Cardiac fibroblast (primary cell): ENCODE results near the gene SMC4.

Experiments used
- DNase-seq, 2 donors: peaks; one replicate each; pipeline versions ENCODE4 v3.0.0 to v3.0.0-alpha.2; 2010; ENCODE audit warnings: low read depth in 2 of 2
- H3K4me3 ChIP-seq, 2 donors: replicated peaks in 1 of 2; 1 replicate in 1 of 2; 2 replicates in 1 of 2; pipeline ENCODE4 v1.5.1; 2011; ENCODE audit warnings: low read depth in 2 of 2, low read length in 2 of 2, mild to moderate bottlenecking in 2 of 2, moderate library complexity in 1 of 2
- TF ChIP-seq, protein P1 (sequence below): IDR thresholded peaks from one replicate; pipeline ENCODE4 v1.5.1; 2011; ENCODE audit warnings: low read depth, mild to moderate bottlenecking, low read length, inconsistent platforms

The SMC4 gene

DNA sequence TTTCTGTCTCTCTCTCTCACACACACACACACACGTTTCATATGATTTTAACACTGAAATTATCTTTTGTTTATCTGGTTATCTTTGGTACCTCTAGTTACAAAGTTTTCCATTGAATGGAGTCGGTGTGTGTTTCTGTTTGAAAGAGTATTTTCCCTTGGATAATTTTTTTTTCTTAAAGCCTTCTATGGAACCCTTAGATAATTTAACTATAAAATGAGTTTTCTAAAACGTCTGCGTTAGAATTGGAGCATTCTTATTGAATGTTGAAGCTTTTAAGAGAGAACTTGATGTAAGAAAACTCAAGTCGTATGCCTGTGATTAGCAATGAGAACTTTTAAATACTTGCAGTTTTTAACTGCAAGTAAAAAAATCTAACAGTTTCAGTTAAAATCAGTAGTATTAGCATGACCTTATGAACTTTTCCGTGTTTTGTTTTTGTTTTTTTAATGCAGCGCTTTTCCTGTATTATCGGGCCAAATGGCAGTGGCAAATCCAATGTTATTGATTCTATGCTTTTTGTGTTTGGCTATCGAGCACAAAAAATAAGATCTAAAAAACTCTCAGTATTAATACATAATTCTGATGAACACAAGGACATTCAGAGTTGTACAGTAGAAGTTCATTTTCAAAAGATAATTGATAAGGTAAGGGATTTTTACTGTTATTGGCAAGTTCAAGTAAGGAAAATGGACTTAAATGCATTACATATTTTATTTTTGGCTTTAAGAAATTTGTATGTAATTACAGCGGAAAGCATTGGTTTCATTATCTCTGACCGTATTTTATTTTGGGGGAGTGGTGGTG lies 3.0 kb downstream of the SMC4 start:
- DNase-seq: peak in 1 of 2 donors; percentile 45
- TF ChIP-seq, protein P1, sequence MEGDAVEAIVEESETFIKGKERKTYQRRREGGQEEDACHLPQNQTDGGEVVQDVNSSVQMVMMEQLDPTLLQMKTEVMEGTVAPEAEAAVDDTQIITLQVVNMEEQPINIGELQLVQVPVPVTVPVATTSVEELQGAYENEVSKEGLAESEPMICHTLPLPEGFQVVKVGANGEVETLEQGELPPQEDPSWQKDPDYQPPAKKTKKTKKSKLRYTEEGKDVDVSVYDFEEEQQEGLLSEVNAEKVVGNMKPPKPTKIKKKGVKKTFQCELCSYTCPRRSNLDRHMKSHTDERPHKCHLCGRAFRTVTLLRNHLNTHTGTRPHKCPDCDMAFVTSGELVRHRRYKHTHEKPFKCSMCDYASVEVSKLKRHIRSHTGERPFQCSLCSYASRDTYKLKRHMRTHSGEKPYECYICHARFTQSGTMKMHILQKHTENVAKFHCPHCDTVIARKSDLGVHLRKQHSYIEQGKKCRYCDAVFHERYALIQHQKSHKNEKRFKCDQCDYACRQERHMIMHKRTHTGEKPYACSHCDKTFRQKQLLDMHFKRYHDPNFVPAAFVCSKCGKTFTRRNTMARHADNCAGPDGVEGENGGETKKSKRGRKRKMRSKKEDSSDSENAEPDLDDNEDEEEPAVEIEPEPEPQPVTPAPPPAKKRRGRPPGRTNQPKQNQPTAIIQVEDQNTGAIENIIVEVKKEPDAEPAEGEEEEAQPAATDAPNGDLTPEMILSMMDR: no peak
- peak overlapping the region; percentile 61 to 89 for H3K4me3 ChIP-seq

DNA sequence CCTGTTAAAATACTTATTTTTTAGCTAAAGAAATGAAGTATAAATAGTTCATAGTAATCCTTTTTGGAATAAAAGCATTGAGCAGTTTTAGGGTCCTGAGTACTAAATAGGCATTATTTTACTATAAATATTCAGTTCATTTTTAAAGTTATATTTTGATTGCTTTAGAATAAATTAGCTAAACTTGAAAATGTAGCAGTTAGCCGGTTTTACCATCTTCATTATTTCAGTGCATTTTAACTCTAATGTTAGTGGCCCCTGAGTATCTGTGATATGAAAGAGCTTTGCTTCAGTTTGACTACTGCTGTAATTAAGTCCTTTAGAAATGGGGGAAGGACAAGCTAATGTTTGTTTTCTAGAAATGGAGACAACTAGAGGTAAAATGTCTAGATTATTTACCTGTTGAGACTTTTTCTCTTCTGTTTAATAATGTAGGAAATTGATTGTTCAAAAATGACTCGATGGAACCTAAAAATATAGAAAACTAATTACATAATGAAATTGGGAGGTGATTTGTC lies 3.6 kb downstream of the SMC4 start:
- H3K4me3 ChIP-seq: peak overlapping the region; percentile 61 to 89
- TF ChIP-seq, protein P1: no peak
- DNase-seq: peak; percentile 27 to 49

DNA sequence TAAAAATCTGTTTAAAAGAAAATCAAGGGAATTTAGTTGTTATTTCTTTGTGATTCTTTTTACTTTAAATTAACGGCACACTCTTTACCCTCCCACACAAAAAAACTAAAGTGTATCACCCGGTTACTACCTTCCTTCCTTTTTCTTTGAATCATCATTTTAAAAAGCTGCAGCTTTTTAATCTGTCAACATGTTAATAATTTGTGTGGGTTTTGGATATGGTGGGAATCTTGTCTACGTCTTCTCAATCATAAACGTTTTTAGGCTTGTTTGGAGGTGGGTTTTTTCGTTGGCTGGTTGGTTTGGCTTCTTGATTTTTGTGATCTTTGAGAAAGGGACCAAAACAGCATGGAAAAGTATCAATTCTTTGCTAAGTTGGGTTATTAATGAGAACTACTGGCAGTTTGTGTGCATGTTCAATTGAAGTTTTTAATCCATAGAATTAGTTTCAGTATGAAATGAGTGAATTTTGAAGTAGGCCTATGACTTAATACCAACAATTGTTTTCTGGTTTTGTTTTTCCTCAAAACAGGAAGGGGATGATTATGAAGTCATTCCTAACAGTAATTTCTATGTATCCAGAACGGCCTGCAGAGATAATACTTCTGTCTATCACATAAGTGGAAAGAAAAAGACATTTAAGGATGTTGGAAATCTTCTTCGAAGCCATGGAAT lies 4.5 kb downstream of the SMC4 start:
- TF ChIP-seq, protein P1: no peak
- peak; percentile 48 to 63 for DNase-seq
- H3K4me3 ChIP-seq: peak overlapping the region in 1 of 2 donors; percentile 61

DNA sequence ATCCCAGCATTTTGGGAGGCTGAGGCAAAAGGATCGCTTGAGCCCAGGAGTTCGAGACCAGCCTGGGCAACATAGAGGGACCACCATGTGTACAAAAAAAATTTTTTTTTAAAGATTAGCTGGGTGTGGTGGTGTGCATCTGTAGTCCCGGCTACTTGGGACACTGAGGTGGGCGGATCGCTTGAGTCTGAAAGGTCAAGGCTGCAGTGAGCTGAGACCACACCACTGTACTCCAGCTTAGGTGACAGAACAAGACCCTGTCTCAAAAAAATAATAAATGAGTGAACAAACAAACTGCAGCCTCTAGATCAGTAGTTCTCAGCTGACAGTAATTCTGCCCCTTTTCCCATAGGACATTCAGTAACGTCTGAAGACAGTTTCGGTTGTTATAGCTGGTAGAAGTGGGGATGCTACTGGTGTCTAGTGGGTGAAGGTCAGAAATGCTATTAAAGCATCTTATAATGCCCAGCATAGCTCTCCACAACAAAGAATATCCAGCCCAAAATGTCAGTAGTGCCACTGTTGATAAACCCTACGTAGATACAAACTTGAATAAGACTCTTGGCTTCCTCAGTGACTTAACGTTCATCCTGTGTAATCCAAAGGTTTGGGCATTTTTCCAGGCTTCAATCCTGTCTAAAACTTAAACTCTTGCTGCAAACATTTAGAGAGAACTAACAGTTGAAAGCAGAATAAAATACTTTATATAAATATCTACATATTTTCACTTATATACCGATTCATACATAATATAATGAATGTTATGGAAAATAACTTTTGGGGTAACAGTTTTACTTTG lies 10.6 kb downstream of the SMC4 start:
- TF ChIP-seq, protein P1: no peak
- H3K4me3 ChIP-seq: no peak overlapping the region
- peak; percentile 50 to 64 for DNase-seq

DNA sequence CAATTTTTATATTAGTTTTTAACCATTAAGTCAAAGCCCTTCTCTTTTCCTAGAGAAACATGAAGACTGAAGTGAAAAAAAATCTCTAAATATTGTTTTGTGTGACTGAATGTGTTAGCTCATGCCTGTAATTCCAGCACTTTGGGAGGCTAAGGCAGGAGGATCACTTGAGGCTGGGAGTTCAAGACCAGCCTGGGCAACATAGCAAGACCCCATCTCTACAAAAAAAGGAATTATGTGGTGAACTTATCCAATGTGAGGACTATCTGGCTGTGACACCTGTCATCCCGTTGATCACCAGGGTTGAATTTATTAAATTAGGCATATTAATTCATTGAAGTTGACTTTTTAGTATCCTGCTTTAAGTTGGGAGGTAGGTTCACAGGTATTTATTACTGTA lies 13.0 kb downstream of the SMC4 start:
- DNase-seq: no peak
- TF ChIP-seq, protein P1: no peak
- no peak overlapping the region for H3K4me3 ChIP-seq

DNA sequence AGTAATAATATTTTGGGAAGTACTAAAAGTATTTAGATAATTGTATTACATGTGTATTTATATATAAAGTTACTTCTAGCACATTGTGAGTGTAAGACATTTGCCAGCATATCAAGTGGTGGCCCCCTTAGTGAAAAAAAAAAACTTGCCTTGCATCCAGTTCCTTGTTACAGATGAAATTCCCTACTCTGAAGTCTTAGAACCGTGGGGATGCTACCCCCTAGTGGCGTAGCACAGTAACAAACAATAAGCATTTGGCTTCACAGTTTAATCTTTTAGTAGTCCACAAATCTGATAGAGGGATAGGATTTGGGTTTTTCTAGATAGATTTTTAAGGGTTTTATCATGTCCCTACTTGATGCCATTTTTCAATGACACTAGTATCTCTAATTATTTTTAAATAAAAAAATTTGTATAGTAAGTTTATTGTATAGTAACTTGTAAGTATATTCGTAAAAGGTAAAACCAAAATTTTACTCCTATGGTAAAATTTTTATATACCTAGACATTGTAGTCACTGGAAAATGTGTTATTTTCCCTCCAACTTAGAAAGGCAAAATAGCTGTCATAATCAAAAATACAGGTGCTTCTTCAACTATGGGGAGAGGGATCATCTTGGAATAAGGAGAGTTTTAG lies 14.3 kb downstream of the SMC4 start:
- TF ChIP-seq, protein P1: peak; percentile 77
- peak; percentile 88 to 90 for DNase-seq
- no peak overlapping the region for H3K4me3 ChIP-seq
